BLaER1 (cell line): ENCODE measurements around the gene DEK.
"Not testable (repeated sequence)": the region's sequence is repeated elsewhere in the genome, so short reads cannot be mapped to it uniquely, and the experiment has no call there.

ENCODE experiments used
- H3K27ac ChIP-seq: shearing (Covaris generic); formaldehyde crosslinking; 2 replicates; pipeline ENCODE4 v1.8.1; 2022
- H3K27me3 ChIP-seq: shearing (Covaris generic); formaldehyde crosslinking; 2 replicates; pipeline ENCODE4 v1.8.1; 2022
- H3K36me3 ChIP-seq: shearing (Covaris generic); formaldehyde crosslinking; 2 replicates; pipeline ENCODE4 v1.8.1; 2022
- H3K4me1 ChIP-seq: shearing (Covaris generic); formaldehyde crosslinking; 2 replicates; pipeline ENCODE4 v1.8.1; 2022
- H3K4me2 ChIP-seq: shearing (Covaris generic); formaldehyde crosslinking; 2 replicates; pipeline ENCODE4 v1.8.1; 2022
- H3K4me3 ChIP-seq: shearing (Covaris generic); formaldehyde crosslinking; 2 replicates; pipeline ENCODE4 v1.8.1; 2022
- H3K9ac ChIP-seq: shearing (Covaris generic); formaldehyde crosslinking; 2 replicates; pipeline ENCODE4 v1.8.1; 2022
- H3K9me3 ChIP-seq: shearing (Covaris generic); formaldehyde crosslinking; 2 replicates; pipeline ENCODE4 v1.8.1; 2022
- H4K20me1 ChIP-seq: shearing (Covaris generic); formaldehyde crosslinking; 2 replicates; pipeline ENCODE4 v1.8.1; 2022
- Cebpa-rat ChIP-seq: shearing (Covaris generic); IDR thresholded peaks from 2 replicates; pipeline ENCODE4 v1.8.1; 2022

Gene DEK

GRCh38 chr6:18209539-18210197, 54.7 kb downstream of the DEK start:
- no peaks in the 10 kb centered on the region for H4K20me1 ChIP-seq
- H3K4me1 ChIP-seq, result peaks cover 16% of the 10 kb centered on the region
- peaks cover 64% of the 10 kb centered on the region for H3K36me3 ChIP-seq
- H3K4me2 ChIP-seq, result no peak overlapping the region
- H3K9me3 ChIP-seq, result no peaks in the 10 kb centered on the region
- H3K27ac ChIP-seq, result no peak overlapping the region
- H3K4me3 ChIP-seq, result no peak overlapping the region
- H3K9ac ChIP-seq, result no peak overlapping the region
- H3K27me3 ChIP-seq, result no peaks in the 10 kb centered on the region
- no peak for TF ChIP-seq Cebpa-rat

GRCh38 chr6:18208778-18209177, 55.6 kb downstream of the DEK start:
- H3K9me3 ChIP-seq, H3K27ac ChIP-seq, H3K4me3 ChIP-seq, H3K4me1 ChIP-seq, H3K9ac ChIP-seq, H3K27me3 ChIP-seq, H3K4me2 ChIP-seq, H4K20me1 ChIP-seq: not testable (repeated sequence)
- H3K36me3 ChIP-seq, result peaks cover 73% of the 10 kb centered on the region

- Histone ChIP-seq H3K36me3 (peaks cover 74% of the 10 kb centered on the region), H4K20me1 (no peaks in the 10 kb centered on the region), H3K9ac (no peak overlapping the region), H3K27ac (no peak overlapping the region), H3K4me2 (no peak overlapping the region), H3K27me3 (no peaks in the 10 kb centered on the region), H3K9me3 (no peaks in the 10 kb centered on the region), H3K4me1 (0 out of 2 replicates have a peak, but pooled peaks cover 5% of the 10 kb centered on the region), H3K4me3 (no peak overlapping the region)
- TF ChIP-seq Cebpa-rat, result no peak
Measured at GRCh38 chr6:18207949-18208348, 56.4 kb downstream of the DEK start.

GRCh38 chr6:18207438-18207837, 56.9 kb downstream of the DEK start:
- Histone ChIP-seq H3K4me1 (0 out of 2 replicates have a peak, but pooled peaks cover 5% of the 10 kb centered on the region), H3K36me3 (peaks cover 75% of the 10 kb centered on the region), H3K9ac (no peak overlapping the region), H3K27me3 (no peaks in the 10 kb centered on the region), H3K4me3 (no peak overlapping the region), H3K27ac (no peak overlapping the region), H4K20me1 (no peaks in the 10 kb centered on the region), H3K4me2 (no peak overlapping the region), H3K9me3 (no peaks in the 10 kb centered on the region)
- TF ChIP-seq Cebpa-rat, result no peak

GRCh38 chr6:18206591-18206990, 57.7 kb downstream of the DEK start:
- H3K4me1 ChIP-seq, result 0 out of 2 replicates have a peak, but pooled peaks cover 5% of the 10 kb centered on the region
- H4K20me1 ChIP-seq, result no peaks in the 10 kb centered on the region
- no peak overlapping the region for H3K4me2 ChIP-seq
- peaks cover 78% of the 10 kb centered on the region for H3K36me3 ChIP-seq
- no peaks in the 10 kb centered on the region for H3K9me3 ChIP-seq
- H3K4me3 ChIP-seq, result no peak overlapping the region
- no peak for TF ChIP-seq Cebpa-rat
- H3K27ac ChIP-seq, result no peak overlapping the region
- no peaks in the 10 kb centered on the region for H3K27me3 ChIP-seq
- no peak overlapping the region for H3K9ac ChIP-seq

- Histone ChIP-seq H3K4me1 (0 out of 2 replicates have a peak, but pooled peaks cover 5% of the 10 kb centered on the region), H3K4me2 (no peak overlapping the region), H3K9ac (no peak overlapping the region), H3K36me3 (peaks cover 84% of the 10 kb centered on the region), H4K20me1 (no peaks in the 10 kb centered on the region), H3K27me3 (no peaks in the 10 kb centered on the region), H3K4me3 (no peak overlapping the region), H3K27ac (no peak overlapping the region), H3K9me3 (no peaks in the 10 kb centered on the region)
- TF ChIP-seq Cebpa-rat, result no peak
Measured at GRCh38 chr6:18204691-18205090, 59.6 kb downstream of the DEK start.

GRCh38 chr6:18203786-18204185, 60.5 kb downstream of the DEK start:
- H3K27ac ChIP-seq, result no peak overlapping the region
- 0 out of 2 replicates have a peak, but pooled peaks cover 7% of the 10 kb centered on the region for H3K4me1 ChIP-seq
- TF ChIP-seq Cebpa-rat, result no peak
- H3K27me3 ChIP-seq, result no peaks in the 10 kb centered on the region
- H3K36me3 ChIP-seq, result peaks cover 86% of the 10 kb centered on the region
- H3K4me3 ChIP-seq, result no peak overlapping the region
- no peak overlapping the region for H3K9ac ChIP-seq
- H3K9me3 ChIP-seq, result no peaks in the 10 kb centered on the region
- no peaks in the 10 kb centered on the region for H4K20me1 ChIP-seq
- H3K4me2 ChIP-seq, result no peak overlapping the region

GRCh38 chr6:18192026-18192425, 72.3 kb downstream of the DEK start:
- Histone ChIP-seq H4K20me1 (no peaks in the 10 kb centered on the region), H3K36me3 (peaks cover 70% of the 10 kb centered on the region), H3K4me1 (peaks cover 1% of the 10 kb centered on the region; the same call in 1 of the 2 replicates), H3K27me3 (no peaks in the 10 kb centered on the region), H3K9me3 (no peaks in the 10 kb centered on the region), H3K9ac (no peak overlapping the region), H3K4me2 (no peak overlapping the region), H3K4me3 (no peak overlapping the region), H3K27ac (no peak overlapping the region)
- no peak for TF ChIP-seq Cebpa-rat

GRCh38 chr6:18189196-18189595, 75.1 kb downstream of the DEK start:
- H3K36me3 ChIP-seq, result peaks cover 67% of the 10 kb centered on the region
- H3K9me3 ChIP-seq, result no peaks in the 10 kb centered on the region
- no peak overlapping the region for H3K4me2 ChIP-seq
- H3K4me3 ChIP-seq, result no peak overlapping the region
- TF ChIP-seq Cebpa-rat, result no peak
- H4K20me1 ChIP-seq, result no peaks in the 10 kb centered on the region
- peaks cover 21% of the 10 kb centered on the region for H3K4me1 ChIP-seq
- H3K9ac ChIP-seq, result no peak overlapping the region
- no peak overlapping the region for H3K27ac ChIP-seq
- H3K27me3 ChIP-seq, result no peaks in the 10 kb centered on the region

GRCh38 chr6:18187701-18188100, 76.6 kb downstream of the DEK start:
- no peak for TF ChIP-seq Cebpa-rat
- H3K9ac ChIP-seq, result no peak overlapping the region
- H4K20me1 ChIP-seq, result no peaks in the 10 kb centered on the region

More at GRCh38 chr6:18187701-18188100, 76.6 kb downstream of the DEK start:
- H3K27ac ChIP-seq, result no peak overlapping the region
- H3K36me3 ChIP-seq, result peaks cover 62% of the 10 kb centered on the region
- H3K27me3 ChIP-seq, result no peaks in the 10 kb centered on the region
- H3K4me2 ChIP-seq, result no peak overlapping the region
- H3K4me1 ChIP-seq, result peaks cover 21% of the 10 kb centered on the region
- H3K4me3 ChIP-seq, result no peak overlapping the region
- H3K9me3 ChIP-seq, result no peaks in the 10 kb centered on the region
